ENCODE data around the gene LILRA6. TPM values are rescaled to one million over a fixed set of nuclear protein-coding genes. Genes with fewer than 3 reads are reported as not detected.
"Not testable (repeated sequence)": the region's sequence is repeated elsewhere in the genome, so short reads cannot be mapped to it uniquely, and the experiment has no call there.

LILRA6 gene
- total RNA-seq, 4 donors from 2014 or later, result 0.19 to 1.1 (median 0.52) TPM; not detected in 1

DNA sequence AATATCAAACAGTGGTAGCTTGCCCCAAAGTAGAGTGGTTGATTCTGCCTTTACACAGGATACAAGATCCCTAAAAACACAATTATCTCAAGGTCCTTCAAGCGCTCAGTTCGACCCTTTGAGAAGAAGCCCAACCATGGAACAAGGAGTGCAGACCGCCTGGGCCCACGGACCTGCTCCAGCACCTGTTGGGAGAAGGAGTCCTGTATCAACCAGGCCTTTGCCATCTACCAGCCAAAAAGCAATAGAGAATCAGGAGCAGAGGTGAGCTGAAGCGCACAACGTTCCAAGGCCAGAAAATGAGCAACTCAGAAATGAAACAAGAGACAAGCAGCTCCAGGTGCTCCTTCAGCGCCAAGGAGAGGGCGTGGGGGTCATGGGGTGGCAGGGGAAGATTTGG lies 13.4 kb downstream of the LILRA6 start:
- Histone ChIP-seq H3K27me3 (peaks cover 0 to 5% (median 3%) of the 10 kb centered on the region in 3 donors), H3K4me3 (no peak overlapping the region), H3K9me3 (no peaks in the 10 kb centered on the region), H3K4me1 (no peaks in the 10 kb centered on the region), H3K27ac (no peak overlapping the region), H3K36me3 (no peaks in the 10 kb centered on the region)
- TF ChIP-seq CTCF (IDR thresholded peaks at IDR 0.05 in 4 of 5, conservative IDR thresholded peaks at IDR 0.05 in 1 of 5) (no peak), POLR2A (IDR thresholded peaks at IDR 0.05) (no peak)
- intact Hi-C loops (cut with DNase I; ENCODE audit: low total_unique reads), result no loop called here
- DNase-seq (no peak), ATAC-seq (no peak)
- in situ Hi-C loops (cut with MboI; ENCODE audit: low sequenced_read_pairs in 4 of 4), result no loop called here

- H3K27ac ChIP-seq; intact Hi-C loops (cut with DNase I; ENCODE audit: low total_unique reads); in situ Hi-C loops (cut with MboI; ENCODE audit: low sequenced_read_pairs in 4 of 4); DNase-seq; H3K4me3 ChIP-seq; H3K27me3 ChIP-seq; ATAC-seq; H3K9me3 ChIP-seq; H3K4me1 ChIP-seq; H3K36me3 ChIP-seq: not testable (repeated sequence)
Observed at GRCh38 chr19:54224619-54225018, 18.0 kb downstream of the LILRA6 start.

DNA sequence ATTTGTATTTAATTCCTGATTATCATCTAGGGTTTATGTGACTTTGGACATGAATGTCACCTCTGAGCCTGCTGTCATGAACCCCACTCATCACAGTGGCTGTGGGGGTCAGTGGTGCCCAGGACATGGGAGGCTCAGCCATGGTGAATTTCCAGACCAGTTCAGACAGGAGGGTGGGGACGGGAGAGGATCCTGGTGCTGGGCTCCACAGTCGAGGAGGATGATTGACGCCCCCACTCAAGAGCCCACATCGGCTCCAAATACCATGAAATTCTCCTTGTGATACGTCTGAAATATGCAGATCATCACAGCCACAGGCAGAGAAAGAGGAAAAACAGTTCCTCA lies 18.7 kb downstream of the LILRA6 start:
- DNase-seq; H3K9me3 ChIP-seq; H3K36me3 ChIP-seq; H3K4me3 ChIP-seq; H3K27ac ChIP-seq; H3K4me1 ChIP-seq; in situ Hi-C loops (cut with MboI; ENCODE audit: low sequenced_read_pairs in 4 of 4); H3K27me3 ChIP-seq; ATAC-seq: not testable (repeated sequence)
- intact Hi-C loops (cut with DNase I; ENCODE audit: low total_unique reads), result loop anchor here (2.0 kb wide), 1 partner anchor 23 kb away; no protein-coding TSS in a partner anchor

DNA sequence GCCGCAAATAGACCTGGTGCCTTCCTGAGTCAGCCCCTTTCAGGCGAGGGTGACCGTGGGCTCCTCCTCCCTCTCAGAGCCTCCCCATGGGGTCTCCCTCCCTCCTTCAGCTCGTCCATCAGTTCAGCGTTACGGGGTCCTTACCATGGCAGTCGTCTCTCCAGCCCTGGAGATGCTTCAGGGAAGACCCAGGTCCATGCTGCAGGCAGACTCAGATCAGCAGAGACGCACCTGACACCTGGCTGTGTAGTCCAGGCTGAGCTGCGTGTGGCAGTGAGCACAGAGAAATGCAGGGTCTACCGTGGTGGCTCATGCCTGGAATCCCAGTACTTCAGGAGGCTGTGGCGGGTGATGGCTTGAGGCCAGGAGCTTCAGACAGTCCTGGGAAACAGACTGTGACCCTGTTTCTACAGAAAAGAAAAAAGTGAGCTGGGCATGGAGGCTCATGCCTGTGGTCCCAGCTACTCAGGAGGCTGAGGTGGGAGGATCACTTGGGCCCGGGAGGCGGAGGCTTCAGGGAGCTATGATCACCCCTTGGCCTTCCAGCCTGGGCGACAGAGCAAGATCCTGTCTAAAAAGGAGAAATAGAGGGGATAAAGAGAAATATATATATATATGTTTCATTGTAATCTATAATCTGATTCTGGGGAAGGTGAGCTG lies 19.2 kb downstream of the LILRA6 start:
- ATAC-seq; H3K4me1 ChIP-seq; H3K9me3 ChIP-seq; in situ Hi-C loops (cut with MboI; ENCODE audit: low sequenced_read_pairs in 4 of 4); DNase-seq; H3K27me3 ChIP-seq; H3K27ac ChIP-seq; H3K4me3 ChIP-seq; H3K36me3 ChIP-seq: not testable (repeated sequence)
- intact Hi-C loops (cut with DNase I; ENCODE audit: low total_unique reads), result loop anchor here (2.0 kb wide), 1 partner anchor 23 kb away; no protein-coding TSS in a partner anchor

- ATAC-seq; H3K27ac ChIP-seq; H3K4me1 ChIP-seq; H3K36me3 ChIP-seq; H3K27me3 ChIP-seq; in situ Hi-C loops (cut with MboI; ENCODE audit: low sequenced_read_pairs in 4 of 4); H3K9me3 ChIP-seq; DNase-seq: not testable (repeated sequence)
- H3K4me3 ChIP-seq, result peak within 1 kb of the TSS in 1 of 4 donors; percentile 22
- intact Hi-C loops (cut with DNase I; ENCODE audit: low total_unique reads), result loop anchor here (2.0 kb wide), 1 partner anchor 24 kb away; no protein-coding TSS in a partner anchor
Observed at GRCh38 chr19:54222474-54223276, 19.9 kb downstream of the LILRA6 start, which contains the start of gene LILRB3. Gene LILRB3, minus strand, starts transcription at chr19:54223007. Its CDS starts 31 bp downstream, at chr19:54222976.

GRCh38 chr19:54221947-54222346 lies 20.6 kb downstream of the LILRA6 start:
- intact Hi-C loops (cut with DNase I; ENCODE audit: low total_unique reads), result loop anchor here (2.0 kb wide), 1 partner anchor 25 kb away; no protein-coding TSS in a partner anchor
- H3K27ac ChIP-seq; H3K36me3 ChIP-seq; in situ Hi-C loops (cut with MboI; ENCODE audit: low sequenced_read_pairs in 4 of 4); H3K4me1 ChIP-seq; DNase-seq; H3K27me3 ChIP-seq; ATAC-seq; H3K4me3 ChIP-seq; H3K9me3 ChIP-seq: not testable (repeated sequence)

GRCh38 chr19:54219702-54220101 lies 22.9 kb downstream of the LILRA6 start:
- H3K27me3 ChIP-seq; H3K4me3 ChIP-seq; H3K9me3 ChIP-seq; intact Hi-C loops (cut with DNase I; ENCODE audit: low total_unique reads); in situ Hi-C loops (cut with MboI; ENCODE audit: low sequenced_read_pairs in 4 of 4); DNase-seq; ATAC-seq; H3K27ac ChIP-seq; H3K36me3 ChIP-seq; H3K4me1 ChIP-seq: not testable (repeated sequence)
